Measurements from ENCODE around the gene OR51B2.
"Not testable (repeated sequence)": the region's sequence is repeated elsewhere in the genome, so short reads cannot be mapped to it uniquely, and the experiment has no call there.

Gene OR51B2

GRCh38 chr11:5324197-5324596 is at the start of gene OR51B2:
TSS of gene OR51B2 (minus strand) at chr11:5324297. CDS start at chr11:5324297, 0 bp downstream.
- DNase-seq (ENCODE audit: low read depth, low spot score), result no peak

- peak; percentile 28 for DNase-seq (ENCODE audit: low read depth, low spot score)
These were observed 45.7 kb upstream of the OR51B2 start for GRCh38 chr11:5369789-5370188.

- no peak for DNase-seq (ENCODE audit: low read depth, low spot score)
These were observed 44.5 kb upstream of the OR51B2 start for GRCh38 chr11:5368502-5369043.

- DNase-seq (ENCODE audit: low read depth, low spot score), result no peak
These were observed 43.5 kb upstream of the OR51B2 start for GRCh38 chr11:5367448-5368074.

GRCh38 chr11:5366856-5367255 is 42.8 kb upstream of the OR51B2 start:
- no peak for DNase-seq (ENCODE audit: low read depth, low spot score)

GRCh38 chr11:5366365-5366764 is 42.3 kb upstream of the OR51B2 start:
- not testable (repeated sequence) for DNase-seq (ENCODE audit: low read depth, low spot score)

- no peak for DNase-seq (ENCODE audit: low read depth, low spot score)
These were observed 40.1 kb upstream of the OR51B2 start for GRCh38 chr11:5364214-5364613.

- no peak for DNase-seq (ENCODE audit: low read depth, low spot score)
These were observed 39.6 kb upstream of the OR51B2 start for GRCh38 chr11:5363679-5364078.

- DNase-seq (ENCODE audit: low read depth, low spot score), result no peak
These were observed 38.0 kb upstream of the OR51B2 start for GRCh38 chr11:5362017-5362625.

GRCh38 chr11:5356031-5356430 is 31.9 kb upstream of the OR51B2 start:
- not testable (repeated sequence) for DNase-seq (ENCODE audit: low read depth, low spot score)

GRCh38 chr11:5351208-5351607 is 27.1 kb upstream of the OR51B2 start, which contains the start of gene OR51B6:
TSS of gene OR51B6 (plus strand) at chr11:5351508. CDS start at chr11:5351508, 0 bp downstream.
- DNase-seq (ENCODE audit: low read depth, low spot score), result no peak

GRCh38 chr11:5349550-5349949 is 25.5 kb upstream of the OR51B2 start:
- no peak for DNase-seq (ENCODE audit: low read depth, low spot score)

- no peak for DNase-seq (ENCODE audit: low read depth, low spot score)
These were observed 24.6 kb upstream of the OR51B2 start for GRCh38 chr11:5348551-5349194.

GRCh38 chr11:5345831-5346230 is 21.7 kb upstream of the OR51B2 start:
- DNase-seq (ENCODE audit: low read depth, low spot score), result no peak

- DNase-seq (ENCODE audit: low read depth, low spot score), result no peak
These were observed 19.6 kb upstream of the OR51B2 start, which contains the start of gene OR51B5 for GRCh38 chr11:5343474-5344335. TSS of gene OR51B5 (minus strand) at chr11:5343524. CDS start at chr11:5343524, 0 bp downstream.

- DNase-seq (ENCODE audit: low read depth, low spot score), result no peak
These were observed 15.8 kb upstream of the OR51B2 start for GRCh38 chr11:5339771-5340322.

GRCh38 chr11:5337253-5337652 is 13.2 kb upstream of the OR51B2 start:
- not testable (repeated sequence) for DNase-seq (ENCODE audit: low read depth, low spot score)

- DNase-seq (ENCODE audit: low read depth, low spot score), result no peak
These were observed 12.2 kb upstream of the OR51B2 start for GRCh38 chr11:5336331-5336730.

GRCh38 chr11:5335170-5335569 is 11.1 kb upstream of the OR51B2 start:
- no peak for DNase-seq (ENCODE audit: low read depth, low spot score)

- no peak for DNase-seq (ENCODE audit: low read depth, low spot score)
These were observed 6.8 kb downstream of the OR51B2 start for GRCh38 chr11:5317292-5317691.

- DNase-seq (ENCODE audit: low read depth, low spot score), result not testable (repeated sequence)
These were observed 10.6 kb downstream of the OR51B2 start for GRCh38 chr11:5313326-5314023.
